WTC11 (cell line): Measurements from ENCODE around the gene TFDP1. TPM values are rescaled to one million over a fixed set of nuclear protein-coding genes. Genes with fewer than 3 reads are reported as not detected.

ENCODE experiments used
- ATAC-seq: fragments of 200-7000 bp; cut with Tn5 transposase; 2 replicates; pipeline ENCODE4 v1.10.0; 2021; ENCODE audit warnings: mild to moderate bottlenecking, moderate library complexity
- CTCF ChIA-PET: fragments of 300-600 bp; sonication (Branson Sonifier 250); formaldehyde crosslinking; loops from one replicate; lab custom pipeline; 2021; ENCODE audit warnings: antibody characterized with exemption; lab: Charles Lee
- POLR2A ChIA-PET: fragments of 350-600 bp; sonication (Branson Sonifier 250); formaldehyde crosslinking; loops from one replicate; lab custom pipeline; 2021; ENCODE audit warnings: antibody characterized with exemption; lab: Charles Lee
- DNase-seq: peaks from one replicate; pipeline ENCODE4 v3.0.0; 2021; ENCODE audit warnings: low spot score
- H3K27ac Mint-ChIP-seq: 2 replicates; pipeline ENCODE4 v1.8.0; 2021; ENCODE audit warnings: mixed read lengths
- H3K27me3 Mint-ChIP-seq: 2 replicates; pipeline ENCODE4 v1.8.0; 2021; ENCODE audit warnings: low read depth, mild to moderate bottlenecking, moderate library complexity, mixed read lengths
- H3K36me3 Mint-ChIP-seq: 2 replicates; pipeline ENCODE4 v1.8.0; 2021; ENCODE audit warnings: mixed read lengths
- H3K4me1 Mint-ChIP-seq: 2 replicates; pipeline ENCODE4 v1.8.0; 2022; ENCODE audit warnings: mixed read lengths
- H3K4me3 Mint-ChIP-seq: 2 replicates; pipeline ENCODE4 v1.8.0; 2021; ENCODE audit warnings: mild to moderate bottlenecking, moderate library complexity, mixed read lengths
- H3K9me3 Mint-ChIP-seq: 2 replicates; pipeline ENCODE4 v1.8.0; 2021; ENCODE audit warnings: mixed read lengths
- CREB1 ChIP-seq: sonication (generic); formaldehyde crosslinking; IDR thresholded peaks from 2 replicates; pipeline ENCODE4 v1.8.0; 2023; ENCODE audit warnings: mild to moderate bottlenecking, missing genetic modification reagents
- EMX1 ChIP-seq: fragments of 250-450 bp; sonication (Bioruptor Pico); IDR thresholded peaks from 2 replicates; pipeline ENCODE4 v1.8.0; 2021; ENCODE audit warnings: mild to moderate bottlenecking
- FOXJ3 ChIP-seq: sonication (generic); formaldehyde crosslinking; IDR thresholded peaks from 2 replicates; pipeline ENCODE4 v1.9.0; 2021; ENCODE audit warnings: missing genetic modification reagents, mild to moderate bottlenecking, borderline replicate concordance
- GRHL2 ChIP-seq: fragments of 250-450 bp; sonication (Bioruptor Pico); IDR thresholded peaks from 2 replicates; pipeline ENCODE4 v1.8.0; 2022; ENCODE audit warnings: mild to moderate bottlenecking, moderate library complexity; ENCODE audit not compliant: insufficient replicate concordance, severe bottlenecking
- GTF2I ChIP-seq: fragments of 250-450 bp; sonication (Bioruptor Pico); conservative IDR thresholded peaks from 2 replicates; pipeline ENCODE4 v1.4.0; 2021; ENCODE audit warnings: mild to moderate bottlenecking
- JUN ChIP-seq: sonication (generic); formaldehyde crosslinking; IDR thresholded peaks from 2 replicates; pipeline ENCODE4 v1.8.0; 2023; ENCODE audit warnings: mild to moderate bottlenecking, missing genetic modification reagents
- NR2C2 ChIP-seq: sonication (generic); formaldehyde crosslinking; IDR thresholded peaks from 2 replicates; pipeline ENCODE4 v1.8.0; 2022; ENCODE audit warnings: mild to moderate bottlenecking, missing genetic modification reagents
- RELA ChIP-seq: sonication (generic); formaldehyde crosslinking; IDR thresholded peaks from 2 replicates; pipeline ENCODE4 v1.8.1; 2022; ENCODE audit warnings: missing genetic modification reagents, mild to moderate bottlenecking, borderline replicate concordance
- SMAD3 ChIP-seq: sonication (generic); formaldehyde crosslinking; IDR thresholded peaks from 2 replicates; pipeline ENCODE4 v1.8.0; 2022; ENCODE audit warnings: missing genetic modification reagents, mild to moderate bottlenecking, borderline replicate concordance
- TCF7 ChIP-seq: sonication (generic); formaldehyde crosslinking; IDR thresholded peaks from 2 replicates; pipeline ENCODE4 v1.8.0; 2022; ENCODE audit warnings: mild to moderate bottlenecking, low read depth, missing genetic modification reagents, moderate library complexity
- ZBTB21 ChIP-seq: sonication (generic); formaldehyde crosslinking; IDR thresholded peaks from 2 replicates; pipeline ENCODE4 v1.8.1; 2023; ENCODE audit warnings: mild to moderate bottlenecking, missing genetic modification reagents, borderline replicate concordance
- ZNF121 ChIP-seq: sonication (generic); formaldehyde crosslinking; IDR thresholded peaks from 2 replicates; pipeline ENCODE4 v1.8.0; 2023; ENCODE audit warnings: missing genetic modification reagents
- ZNF317 ChIP-seq: sonication (generic); formaldehyde crosslinking; IDR thresholded peaks from 2 replicates; pipeline ENCODE4 v1.8.1; 2023; ENCODE audit warnings: low read depth, mild to moderate bottlenecking, moderate library complexity, missing genetic modification reagents, borderline replicate concordance
- ZNF416 ChIP-seq: fragments of 250-450 bp; sonication (Bioruptor Pico); IDR thresholded peaks from 2 replicates; pipeline ENCODE4 v1.9.0; 2021; ENCODE audit warnings: mild to moderate bottlenecking, inconsistent platforms
- total RNA-seq: library from RNA; stranded (reverse); gene quantifications from 3 replicates; pipeline ENCODE4 v1.2.3, GENCODE V29; 2021
- TF ChIP-seq, protein P1 (sequence below): sonication (generic); formaldehyde crosslinking; IDR thresholded peaks from 2 replicates; pipeline ENCODE4 v1.8.0; 2022; ENCODE audit warnings: mild to moderate bottlenecking, missing genetic modification reagents
- TF ChIP-seq, protein P2 (sequence below): sonication (generic); formaldehyde crosslinking; IDR thresholded peaks from 2 replicates; pipeline ENCODE4 v1.8.1; 2022; ENCODE audit warnings: missing genetic modification reagents, borderline replicate concordance
- TF ChIP-seq, protein P3 (sequence below): sonication (generic); formaldehyde crosslinking; IDR thresholded peaks from 2 replicates; pipeline ENCODE4 v1.8.1; 2023; ENCODE audit warnings: mild to moderate bottlenecking, missing genetic modification reagents, moderate library complexity
- TF ChIP-seq, protein P4 (sequence below): sonication (generic); formaldehyde crosslinking; conservative IDR thresholded peaks from 2 replicates; pipeline ENCODE4 v1.8.1; 2022; ENCODE audit warnings: mild to moderate bottlenecking, missing genetic modification reagents
- TF ChIP-seq, protein P5 (sequence below): sonication (generic); formaldehyde crosslinking; conservative IDR thresholded peaks from 2 replicates; pipeline ENCODE4 v1.8.1; 2023; ENCODE audit warnings: mild to moderate bottlenecking, low read depth, missing genetic modification reagents, moderate library complexity
- TF ChIP-seq, protein P6 (sequence below): sonication (generic); formaldehyde crosslinking; IDR thresholded peaks from 2 replicates; pipeline ENCODE4 v1.8.1; 2022; ENCODE audit warnings: mild to moderate bottlenecking, moderate library complexity, missing genetic modification reagents
- TF ChIP-seq, protein P7 (sequence below): fragments of 250-450 bp; sonication (Bioruptor Pico); IDR thresholded peaks from 2 replicates; pipeline ENCODE4 v1.9.0; 2021; ENCODE audit warnings: mild to moderate bottlenecking, borderline replicate concordance

TFDP1 gene
- total RNA-seq, 1 experiment from 2014 or later, result 61.2 TPM

DNA sequence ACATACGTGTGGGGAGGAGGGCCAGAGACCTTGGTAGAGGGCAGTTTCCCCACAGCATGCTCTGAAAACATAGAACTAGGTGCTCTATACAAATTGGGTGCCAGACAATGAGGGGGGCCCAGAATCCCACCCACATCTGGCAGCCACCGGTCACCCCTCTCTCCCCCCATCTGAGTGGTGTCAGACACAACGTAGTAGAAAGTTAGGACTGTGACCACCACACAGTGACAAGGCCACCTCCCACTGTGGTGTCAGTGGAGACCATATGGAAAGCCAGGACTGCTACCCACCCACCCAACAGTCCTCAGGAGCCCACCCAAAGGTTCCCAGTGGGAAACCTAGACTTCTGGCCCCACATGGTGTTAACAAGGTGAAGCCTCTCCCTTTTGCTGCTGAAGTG, 75.5 kb downstream of the TFDP1 start (continued):
- TF ChIP-seq JUN (no peak), CREB1 (CRISPR knock-in tag) (no peak), FOXJ3 (CRISPR knock-in tag) (no peak), ZNF121 (CRISPR knock-in tag) (no peak), ZNF416 (no peak), GTF2I (CRISPR knock-in tag) (no peak), EMX1 (CRISPR knock-in tag) (no peak), ZBTB21 (CRISPR knock-in tag) (no peak), ZNF317 (CRISPR knock-in tag) (no peak)
- TF ChIP-seq, protein P1, sequence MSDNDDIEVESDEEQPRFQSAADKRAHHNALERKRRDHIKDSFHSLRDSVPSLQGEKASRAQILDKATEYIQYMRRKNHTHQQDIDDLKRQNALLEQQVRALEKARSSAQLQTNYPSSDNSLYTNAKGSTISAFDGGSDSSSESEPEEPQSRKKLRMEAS (CRISPR knock-in tag), result no peak
- TF ChIP-seq, protein P2, sequence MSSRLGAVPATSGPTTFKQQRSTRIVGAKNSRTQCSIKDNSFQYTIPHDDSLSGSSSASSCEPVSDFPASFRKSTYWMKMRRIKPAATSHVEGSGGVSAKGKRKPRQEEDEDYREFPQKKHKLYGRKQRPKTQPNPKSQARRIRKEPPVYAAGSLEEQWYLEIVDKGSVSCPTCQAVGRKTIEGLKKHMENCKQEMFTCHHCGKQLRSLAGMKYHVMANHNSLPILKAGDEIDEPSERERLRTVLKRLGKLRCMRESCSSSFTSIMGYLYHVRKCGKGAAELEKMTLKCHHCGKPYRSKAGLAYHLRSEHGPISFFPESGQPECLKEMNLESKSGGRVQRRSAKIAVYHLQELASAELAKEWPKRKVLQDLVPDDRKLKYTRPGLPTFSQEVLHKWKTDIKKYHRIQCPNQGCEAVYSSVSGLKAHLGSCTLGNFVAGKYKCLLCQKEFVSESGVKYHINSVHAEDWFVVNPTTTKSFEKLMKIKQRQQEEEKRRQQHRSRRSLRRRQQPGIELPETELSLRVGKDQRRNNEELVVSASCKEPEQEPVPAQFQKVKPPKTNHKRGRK, result no peak
- TF ChIP-seq, protein P3, sequence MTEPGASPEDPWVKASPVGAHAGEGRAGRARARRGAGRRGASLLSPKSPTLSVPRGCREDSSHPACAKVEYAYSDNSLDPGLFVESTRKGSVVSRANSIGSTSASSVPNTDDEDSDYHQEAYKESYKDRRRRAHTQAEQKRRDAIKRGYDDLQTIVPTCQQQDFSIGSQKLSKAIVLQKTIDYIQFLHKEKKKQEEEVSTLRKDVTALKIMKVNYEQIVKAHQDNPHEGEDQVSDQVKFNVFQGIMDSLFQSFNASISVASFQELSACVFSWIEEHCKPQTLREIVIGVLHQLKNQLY (CRISPR knock-in tag), result no peak

DNA sequence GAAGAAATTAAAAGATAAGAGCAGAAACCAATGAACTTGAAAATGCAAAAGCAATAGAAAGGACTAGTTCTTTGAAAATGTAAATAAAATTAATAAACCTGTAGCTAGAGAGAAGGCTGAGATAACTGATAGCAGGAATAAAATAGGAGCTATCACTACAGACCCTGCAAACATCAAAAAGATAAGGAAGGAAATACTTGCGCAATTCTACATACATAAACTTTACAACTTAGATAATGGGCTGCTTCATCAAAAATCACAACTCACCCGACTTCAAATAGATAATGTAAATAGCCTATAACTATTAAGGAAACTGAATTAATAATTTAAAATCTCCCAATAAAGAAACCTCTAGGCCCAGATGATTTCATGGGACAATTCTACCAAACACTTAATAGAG, 77.0 kb downstream of the TFDP1 start:
- no peak for DNase-seq
- H3K4me3 Mint-ChIP-seq, result no peak overlapping the region

More for the DNA sequence above, 77.0 kb downstream of the TFDP1 start:
- H3K9me3 Mint-ChIP-seq, result peaks cover 20% of the 10 kb centered on the region
- ChIA-PET POLR2A (no interaction called here), CTCF (no interaction called here)
- H3K4me1 Mint-ChIP-seq, result no peaks in the 10 kb centered on the region
- no peak overlapping the region for H3K27ac Mint-ChIP-seq
- no peaks in the 10 kb centered on the region for H3K36me3 Mint-ChIP-seq
- no peaks in the 10 kb centered on the region; the same call in 1 of the 2 replicates for H3K27me3 Mint-ChIP-seq
- ATAC-seq, result no peak
- TF ChIP-seq, protein P4, sequence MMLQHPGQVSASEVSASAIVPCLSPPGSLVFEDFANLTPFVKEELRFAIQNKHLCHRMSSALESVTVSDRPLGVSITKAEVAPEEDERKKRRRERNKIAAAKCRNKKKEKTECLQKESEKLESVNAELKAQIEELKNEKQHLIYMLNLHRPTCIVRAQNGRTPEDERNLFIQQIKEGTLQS (CRISPR knock-in tag), result no peak
- TF ChIP-seq ZNF317 (CRISPR knock-in tag) (no peak), GRHL2 (CRISPR knock-in tag) (no peak), EMX1 (CRISPR knock-in tag) (no peak), NR2C2 (no peak), ZNF416 (no peak), TCF7 (CRISPR knock-in tag) (no peak), SMAD3 (CRISPR knock-in tag) (no peak), RELA (no peak)
- TF ChIP-seq, protein P5, sequence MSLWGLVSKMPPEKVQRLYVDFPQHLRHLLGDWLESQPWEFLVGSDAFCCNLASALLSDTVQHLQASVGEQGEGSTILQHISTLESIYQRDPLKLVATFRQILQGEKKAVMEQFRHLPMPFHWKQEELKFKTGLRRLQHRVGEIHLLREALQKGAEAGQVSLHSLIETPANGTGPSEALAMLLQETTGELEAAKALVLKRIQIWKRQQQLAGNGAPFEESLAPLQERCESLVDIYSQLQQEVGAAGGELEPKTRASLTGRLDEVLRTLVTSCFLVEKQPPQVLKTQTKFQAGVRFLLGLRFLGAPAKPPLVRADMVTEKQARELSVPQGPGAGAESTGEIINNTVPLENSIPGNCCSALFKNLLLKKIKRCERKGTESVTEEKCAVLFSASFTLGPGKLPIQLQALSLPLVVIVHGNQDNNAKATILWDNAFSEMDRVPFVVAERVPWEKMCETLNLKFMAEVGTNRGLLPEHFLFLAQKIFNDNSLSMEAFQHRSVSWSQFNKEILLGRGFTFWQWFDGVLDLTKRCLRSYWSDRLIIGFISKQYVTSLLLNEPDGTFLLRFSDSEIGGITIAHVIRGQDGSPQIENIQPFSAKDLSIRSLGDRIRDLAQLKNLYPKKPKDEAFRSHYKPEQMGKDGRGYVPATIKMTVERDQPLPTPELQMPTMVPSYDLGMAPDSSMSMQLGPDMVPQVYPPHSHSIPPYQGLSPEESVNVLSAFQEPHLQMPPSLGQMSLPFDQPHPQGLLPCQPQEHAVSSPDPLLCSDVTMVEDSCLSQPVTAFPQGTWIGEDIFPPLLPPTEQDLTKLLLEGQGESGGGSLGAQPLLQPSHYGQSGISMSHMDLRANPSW (CRISPR knock-in tag), result no peak
- TF ChIP-seq, protein P6, sequence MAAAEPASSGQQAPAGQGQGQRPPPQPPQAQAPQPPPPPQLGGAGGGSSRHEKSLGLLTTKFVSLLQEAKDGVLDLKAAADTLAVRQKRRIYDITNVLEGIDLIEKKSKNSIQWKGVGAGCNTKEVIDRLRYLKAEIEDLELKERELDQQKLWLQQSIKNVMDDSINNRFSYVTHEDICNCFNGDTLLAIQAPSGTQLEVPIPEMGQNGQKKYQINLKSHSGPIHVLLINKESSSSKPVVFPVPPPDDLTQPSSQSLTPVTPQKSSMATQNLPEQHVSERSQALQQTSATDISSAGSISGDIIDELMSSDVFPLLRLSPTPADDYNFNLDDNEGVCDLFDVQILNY (CRISPR knock-in tag), result no peak
- TF ChIP-seq, protein P7, sequence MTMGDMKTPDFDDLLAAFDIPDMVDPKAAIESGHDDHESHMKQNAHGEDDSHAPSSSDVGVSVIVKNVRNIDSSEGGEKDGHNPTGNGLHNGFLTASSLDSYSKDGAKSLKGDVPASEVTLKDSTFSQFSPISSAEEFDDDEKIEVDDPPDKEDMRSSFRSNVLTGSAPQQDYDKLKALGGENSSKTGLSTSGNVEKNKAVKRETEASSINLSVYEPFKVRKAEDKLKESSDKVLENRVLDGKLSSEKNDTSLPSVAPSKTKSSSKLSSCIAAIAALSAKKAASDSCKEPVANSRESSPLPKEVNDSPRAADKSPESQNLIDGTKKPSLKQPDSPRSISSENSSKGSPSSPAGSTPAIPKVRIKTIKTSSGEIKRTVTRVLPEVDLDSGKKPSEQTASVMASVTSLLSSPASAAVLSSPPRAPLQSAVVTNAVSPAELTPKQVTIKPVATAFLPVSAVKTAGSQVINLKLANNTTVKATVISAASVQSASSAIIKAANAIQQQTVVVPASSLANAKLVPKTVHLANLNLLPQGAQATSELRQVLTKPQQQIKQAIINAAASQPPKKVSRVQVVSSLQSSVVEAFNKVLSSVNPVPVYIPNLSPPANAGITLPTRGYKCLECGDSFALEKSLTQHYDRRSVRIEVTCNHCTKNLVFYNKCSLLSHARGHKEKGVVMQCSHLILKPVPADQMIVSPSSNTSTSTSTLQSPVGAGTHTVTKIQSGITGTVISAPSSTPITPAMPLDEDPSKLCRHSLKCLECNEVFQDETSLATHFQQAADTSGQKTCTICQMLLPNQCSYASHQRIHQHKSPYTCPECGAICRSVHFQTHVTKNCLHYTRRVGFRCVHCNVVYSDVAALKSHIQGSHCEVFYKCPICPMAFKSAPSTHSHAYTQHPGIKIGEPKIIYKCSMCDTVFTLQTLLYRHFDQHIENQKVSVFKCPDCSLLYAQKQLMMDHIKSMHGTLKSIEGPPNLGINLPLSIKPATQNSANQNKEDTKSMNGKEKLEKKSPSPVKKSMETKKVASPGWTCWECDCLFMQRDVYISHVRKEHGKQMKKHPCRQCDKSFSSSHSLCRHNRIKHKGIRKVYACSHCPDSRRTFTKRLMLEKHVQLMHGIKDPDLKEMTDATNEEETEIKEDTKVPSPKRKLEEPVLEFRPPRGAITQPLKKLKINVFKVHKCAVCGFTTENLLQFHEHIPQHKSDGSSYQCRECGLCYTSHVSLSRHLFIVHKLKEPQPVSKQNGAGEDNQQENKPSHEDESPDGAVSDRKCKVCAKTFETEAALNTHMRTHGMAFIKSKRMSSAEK (CRISPR knock-in tag), result no peak
